K562 (cell line): ENCODE results near the gene CCT3. TPM values are rescaled to one million over a fixed set of nuclear protein-coding genes. Genes with fewer than 3 reads are reported as not detected.

ENCODE experiments used
- EGR1 ChIP-seq: fragments of 450-650 bp; conservative IDR thresholded peaks from 2 replicates; pipeline ENCODE4 v1.6.1; 2017; ENCODE audit warnings: mild to moderate bottlenecking
- FOXA3 ChIP-seq, 2 experiments: fragments of 450-650 bp in 1 of 2; sonication (generic) in 1 of 2; formaldehyde crosslinking; IDR thresholded peaks in 1 of 2; conservative IDR thresholded peaks in 1 of 2; 2 replicates each; pipeline versions ENCODE4 v1.4.0 to v1.8.0; 2020 to 2022; ENCODE audit warnings: mild to moderate bottlenecking in 2 of 2, missing genetic modification reagents in 1 of 2
- GABPA ChIP-seq: fragments of 200-800 bp; sonication (Bioruptor generic); conservative IDR thresholded peaks from 2 replicates; pipeline ENCODE4 v1.6.1; 2016; ENCODE audit warnings: low read depth, missing genetic modification characterization, missing compliant biosample characterization
- GABPB1 ChIP-seq: sonication (generic); formaldehyde crosslinking; IDR thresholded peaks from 2 replicates; pipeline ENCODE4 v1.8.0; 2022; ENCODE audit warnings: mild to moderate bottlenecking, missing genetic modification reagents
- GMEB1 ChIP-seq: fragments of 250-450 bp; sonication (Bioruptor Pico); IDR thresholded peaks from 2 replicates; pipeline ENCODE4 v1.4.0; 2020; ENCODE audit warnings: mild to moderate bottlenecking
- GTF2F1 ChIP-seq: IDR thresholded peaks from 2 replicates; pipeline ENCODE4 v1.6.1; 2011; ENCODE audit warnings: low read depth, low read length, improper control_type of control experiment
- HDAC2 ChIP-seq: fragments of 450-650 bp; IDR thresholded peaks from 2 replicates; pipeline ENCODE4 v1.6.1; 2016; ENCODE audit warnings: mild to moderate bottlenecking
- HMBOX1 ChIP-seq: sonication (generic); IDR thresholded peaks from 2 replicates; pipeline ENCODE4 v1.6.1; 2016
- KLF13 ChIP-seq: fragments of 450-650 bp; IDR thresholded peaks from 2 replicates; pipeline ENCODE4 v1.6.1; 2016; ENCODE audit warnings: missing genetic modification characterization, low read depth, mild to moderate bottlenecking, missing compliant biosample characterization, moderate library complexity, borderline replicate concordance
- PHF8 ChIP-seq: fragments of 200-600 bp; sonication (generic); IDR thresholded peaks from 2 replicates; pipeline ENCODE4 v1.6.1; 2012; ENCODE audit warnings: mixed run types, mild to moderate bottlenecking, inconsistent platforms, low read length, moderate library complexity, borderline replicate concordance
- SIX5 ChIP-seq, 2 experiments: IDR thresholded peaks; 2 replicates each; pipeline ENCODE4 v1.6.1; 2011; ENCODE audit warnings: low read length in 2 of 2, borderline replicate concordance in 1 of 2, low read depth in 1 of 2, mild to moderate bottlenecking in 1 of 2, moderate library complexity in 1 of 2; ENCODE audit not compliant: insufficient read depth in 1 of 2
- SRSF9 ChIP-seq: fragments of 200-400 bp; formaldehyde crosslinking; IDR thresholded peaks from 2 replicates; pipeline ENCODE4 v1.6.1; 2017; ENCODE audit warnings: low read depth, low read length, borderline replicate concordance
- THAP7 ChIP-seq: fragments of 250-450 bp; sonication (Bioruptor Pico); IDR thresholded peaks from 2 replicates; pipeline ENCODE4 v1.5.0; 2021
- ZNF407 ChIP-seq: fragments of 450-650 bp; IDR thresholded peaks from 2 replicates; pipeline ENCODE4 v1.6.1; 2016; ENCODE audit warnings: low read depth
- ZNF699 ChIP-seq: fragments of 250-450 bp; sonication (Bioruptor Pico); IDR thresholded peaks from 2 replicates; pipeline ENCODE4 v1.8.0; 2021; ENCODE audit warnings: mild to moderate bottlenecking, moderate library complexity; ENCODE audit not compliant: insufficient replicate concordance
- polyA plus RNA-seq, 8 experiments: library from polyadenylated mRNA; depleted of rRNA in 4 of 8; stranded (reverse) in 5 of 8; unstranded in 3 of 8; fragments of >200 nt; fragmentation: Nextera tagmentation in 2 of 8; fragmentation: Illumina TruSeq in 1 of 8; extraction: Ambion mirVana in 2 of 8; extraction: Trizol in 1 of 8; gene quantifications; 2 replicates each; pipeline versions ENCODE4 v1.2.1 to v1.2.3, GENCODE V29; 2011 to 2014; ENCODE audit warnings: inconsistent platforms in 1 of 8, missing spikeins in 1 of 8
- total RNA-seq, 7 experiments: library from RNA; depleted of rRNA in 6 of 7; stranded (reverse); fragments of >200 nt in 6 of 7; fragmentation: Illumina TruSeq in 2 of 7; extraction: Trizol in 2 of 7; gene quantifications; 2 replicates each; pipeline versions ENCODE4 v1.2.1 to v1.2.3, GENCODE V29; 2011 to 2021; ENCODE audit warnings: low replicate concordance in 1 of 7

Gene CCT3
- total and polyA plus RNA-seq, 9 of the 15 experiments (the other 6 are each of a cell fraction or from before 2014, with no cell fraction given), result 475 to 1,167 (median 610) TPM

- peak; percentile 94 for TF ChIP-seq GABPA (tag)
- TF ChIP-seq THAP7 (CRISPR knock-in tag), result peak; percentile 95
- no peak for TF ChIP-seq FOXA3 (CRISPR knock-in tag; conservative IDR thresholded peaks at IDR 0.05 in 1 of 2, IDR thresholded peaks at IDR 0.05 in 1 of 2)
- TF ChIP-seq HDAC2, result 0 out of 2 replicates have a peak, but pooled peaks have one; percentile 12
- peak; percentile 76 for TF ChIP-seq KLF13 (tag)
- peak; percentile 45; the same call in 1 of the 2 replicates for TF ChIP-seq GMEB1 (CRISPR knock-in tag)
- peak; percentile 81 to 92 for TF ChIP-seq SIX5 (IDR thresholded peaks at IDR 0.05; ENCODE audit: borderline replicate concordance in 1 of 2, insufficient read depth in 1 of 2, low read depth in 1 of 2, low read length in 2 of 2)
- TF ChIP-seq ZNF699, result no peak
- TF ChIP-seq HMBOX1, result peak; percentile 77; the same call in 1 of the 2 replicates
- TF ChIP-seq SRSF9, result no peak
- peak; percentile 91 for TF ChIP-seq GABPB1
- TF ChIP-seq PHF8, result peak; percentile 99
- TF ChIP-seq EGR1, result 0 out of 2 replicates have a peak, but pooled peaks have one; percentile 57
- no peak for TF ChIP-seq GTF2F1
- TF ChIP-seq ZNF407, result peak; percentile 89
Measured at GRCh38 chr1:156282479-156283222, 55.4 kb downstream of the CCT3 start, which contains the start of gene SMG5 (continued).
